Ishikawa (cell line): ENCODE measurements around the gene GMDS.

Experiments used
- CEBPB ChIP-seq: IDR thresholded peaks from 2 replicates; pipeline ENCODE4 v1.6.1; 2012
- CREB1 ChIP-seq: IDR thresholded peaks from 2 replicates; pipeline ENCODE4 v1.6.1; 2012; ENCODE audit warnings: low read depth
- EGR1 ChIP-seq: IDR thresholded peaks from 2 replicates; pipeline ENCODE4 v1.6.1; 2012
- EP300 ChIP-seq: IDR thresholded peaks from 2 replicates; pipeline ENCODE4 v1.6.1; 2012; ENCODE audit warnings: borderline replicate concordance
- FOXM1 ChIP-seq: IDR thresholded peaks from 2 replicates; pipeline ENCODE4 v1.6.1; 2012; ENCODE audit warnings: low read depth, borderline replicate concordance
- NFIC ChIP-seq: IDR thresholded peaks from 2 replicates; pipeline ENCODE4 v1.6.1; 2012
- RAD21 ChIP-seq: IDR thresholded peaks from 2 replicates; pipeline ENCODE4 v1.6.1; 2012; ENCODE audit warnings: low read depth
- REST ChIP-seq: IDR thresholded peaks from 2 replicates; pipeline ENCODE4 v1.6.1; 2012; ENCODE audit warnings: low read depth, mild to moderate bottlenecking
- TAF1 ChIP-seq: IDR thresholded peaks from 2 replicates; pipeline ENCODE4 v1.6.1; 2012; ENCODE audit warnings: low read depth, mild to moderate bottlenecking
- TCF12 ChIP-seq: IDR thresholded peaks from 2 replicates; pipeline ENCODE4 v1.6.1; 2012; ENCODE audit warnings: low read depth
- TEAD4 ChIP-seq: IDR thresholded peaks from 2 replicates; pipeline ENCODE4 v1.6.1; 2012
- YY1 ChIP-seq: IDR thresholded peaks from 2 replicates; pipeline ENCODE4 v1.6.1; 2012; ENCODE audit warnings: low read depth
- ZBTB7A ChIP-seq: IDR thresholded peaks from 2 replicates; pipeline ENCODE4 v1.6.1; 2012; ENCODE audit warnings: low read depth
- TF ChIP-seq, protein P1 (sequence below): IDR thresholded peaks from 2 replicates; pipeline ENCODE4 v1.6.1; 2012
- TF ChIP-seq, protein P2 (sequence below): IDR thresholded peaks from 2 replicates; pipeline ENCODE4 v1.6.1; 2012

Gene GMDS

DNA sequence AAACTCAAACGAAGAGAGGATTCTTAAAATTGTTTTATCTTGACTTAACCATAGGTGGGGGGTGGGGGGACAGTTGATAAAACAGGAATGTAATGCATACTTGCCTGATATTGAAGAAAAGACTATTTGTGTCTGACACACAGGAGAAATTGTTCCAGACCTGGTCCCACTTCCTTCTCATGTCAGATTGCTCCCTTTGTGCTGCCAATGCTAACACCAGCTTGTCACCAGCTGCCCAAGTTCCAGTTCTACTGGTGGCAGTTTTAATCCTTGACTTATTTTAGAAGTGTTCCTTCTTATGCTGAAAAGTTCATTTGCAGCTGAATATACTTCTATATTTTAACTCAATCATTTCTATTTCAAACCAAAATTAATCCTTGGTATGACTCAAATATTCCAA lies 127.3 kb downstream of the GMDS start:
- TF ChIP-seq RAD21 (no peak), CEBPB (no peak), EP300 (no peak), ZBTB7A (no peak), FOXM1 (no peak), REST (no peak), NFIC (no peak)
- TF ChIP-seq, protein P1, sequence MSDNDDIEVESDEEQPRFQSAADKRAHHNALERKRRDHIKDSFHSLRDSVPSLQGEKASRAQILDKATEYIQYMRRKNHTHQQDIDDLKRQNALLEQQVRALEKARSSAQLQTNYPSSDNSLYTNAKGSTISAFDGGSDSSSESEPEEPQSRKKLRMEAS = no peak
- TF ChIP-seq, protein P2, sequence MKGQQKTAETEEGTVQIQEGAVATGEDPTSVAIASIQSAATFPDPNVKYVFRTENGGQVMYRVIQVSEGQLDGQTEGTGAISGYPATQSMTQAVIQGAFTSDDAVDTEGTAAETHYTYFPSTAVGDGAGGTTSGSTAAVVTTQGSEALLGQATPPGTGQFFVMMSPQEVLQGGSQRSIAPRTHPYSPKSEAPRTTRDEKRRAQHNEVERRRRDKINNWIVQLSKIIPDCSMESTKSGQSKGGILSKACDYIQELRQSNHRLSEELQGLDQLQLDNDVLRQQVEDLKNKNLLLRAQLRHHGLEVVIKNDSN = no peak

DNA sequence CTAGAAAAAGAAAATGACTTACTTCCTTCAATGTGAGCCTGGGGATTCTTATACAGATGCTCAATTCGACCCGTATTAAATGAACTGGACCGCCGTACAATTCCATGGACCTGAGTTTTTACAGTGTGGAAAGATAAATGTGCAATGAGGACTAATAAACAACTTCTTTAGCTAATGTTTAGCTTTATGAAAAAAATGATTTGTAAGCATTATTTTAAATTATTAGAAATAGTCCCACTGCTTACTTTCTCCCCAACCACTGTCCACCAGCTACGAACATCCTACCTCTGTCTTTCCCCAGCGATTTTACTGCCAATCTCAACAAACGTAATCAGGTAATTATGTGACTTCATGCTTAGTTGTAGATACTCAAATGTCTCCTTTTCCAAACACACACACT lies 128.0 kb downstream of the GMDS start:
- TF ChIP-seq YY1 (no peak), EGR1 (no peak), NFIC (no peak), CREB1 (no peak), TEAD4 (no peak), EP300 (no peak), ZBTB7A (no peak)
- TF ChIP-seq, protein P1 = no peak

- TF ChIP-seq, protein P2 = no peak
- TF ChIP-seq RAD21 = no peak
- no peak for TF ChIP-seq EP300
- no peak for TF ChIP-seq EGR1
- TF ChIP-seq, protein P1 = no peak
- TF ChIP-seq YY1 = no peak
- no peak for TF ChIP-seq REST
- no peak for TF ChIP-seq TEAD4
- TF ChIP-seq CREB1 = no peak
- no peak for TF ChIP-seq TCF12
- no peak for TF ChIP-seq CEBPB
- no peak for TF ChIP-seq NFIC
- TF ChIP-seq TAF1 = no peak
- TF ChIP-seq ZBTB7A = no peak
- TF ChIP-seq FOXM1 = no peak
These were observed 128.9 kb downstream of the GMDS start for GRCh38 chr6:2116496-2116895.

GRCh38 chr6:2114100-2114499 lies 131.3 kb downstream of the GMDS start:
- no peak for TF ChIP-seq YY1
- TF ChIP-seq, protein P2 = no peak
- TF ChIP-seq CREB1 = no peak
- no peak for TF ChIP-seq NFIC
- no peak for TF ChIP-seq CEBPB
- TF ChIP-seq RAD21 = no peak
- no peak for TF ChIP-seq TAF1

- no peak for TF ChIP-seq FOXM1
- no peak for TF ChIP-seq RAD21
- TF ChIP-seq TCF12 = no peak
- TF ChIP-seq CREB1 = no peak
- TF ChIP-seq, protein P1 = no peak
- no peak for TF ChIP-seq YY1
- TF ChIP-seq EGR1 = no peak
- TF ChIP-seq ZBTB7A = no peak
- TF ChIP-seq NFIC = no peak
- TF ChIP-seq CEBPB = no peak
- no peak for TF ChIP-seq REST
- TF ChIP-seq EP300 = no peak
- TF ChIP-seq TEAD4 = no peak
These were observed 134.2 kb downstream of the GMDS start for GRCh38 chr6:2111162-2111677.
